DOHH2 (cell line): Measurements from ENCODE around the gene HHIPL2.

Experiments
- H3F3A ChIP-seq: fragments of 200-600 bp; sonication (generic), shearing (Covaris generic); 2 replicates; pipeline ENCODE4 v1.6.0; 2016; ENCODE audit warnings: antibody characterized with exemption, mild to moderate bottlenecking; ENCODE audit not compliant: control insufficient read depth, insufficient read depth
- H3K27ac ChIP-seq: fragments of 200-600 bp; sonication (generic); 2 replicates; pipeline ENCODE4 v1.5.1; 2014; ENCODE audit warnings: low read depth, mild to moderate bottlenecking, low read length, moderate library complexity
- H3K27me3 ChIP-seq: fragments of 200-600 bp; sonication (generic); 2 replicates; pipeline ENCODE4 v1.6.1; 2014; ENCODE audit warnings: mild to moderate bottlenecking, low read length, mixed read lengths; ENCODE audit not compliant: control insufficient read depth
- H3K36me3 ChIP-seq: fragments of 200-600 bp; sonication (generic); 2 replicates; pipeline ENCODE4 v1.6.1; 2014; ENCODE audit warnings: mild to moderate bottlenecking, low read length, moderate library complexity, mixed read lengths; ENCODE audit not compliant: control insufficient read depth
- H3K4me1 ChIP-seq: fragments of 200-600 bp; sonication (generic); 2 replicates; pipeline ENCODE4 v1.6.1; 2014; ENCODE audit warnings: mild to moderate bottlenecking, low read length, mixed read lengths; ENCODE audit not compliant: control insufficient read depth
- H3K4me2 ChIP-seq: fragments of 200-600 bp; sonication (generic); 2 replicates; pipeline ENCODE4 v1.6.0; 2014; ENCODE audit warnings: mild to moderate bottlenecking, low read length, moderate library complexity
- H3K4me3 ChIP-seq: fragments of 200-600 bp; sonication (generic); 2 replicates; pipeline ENCODE4 v1.5.1; 2014; ENCODE audit warnings: mild to moderate bottlenecking, low read length, mixed read lengths
- H3K79me2 ChIP-seq: fragments of 200-600 bp; sonication (generic); 2 replicates; pipeline ENCODE4 v1.6.1; 2014; ENCODE audit warnings: mild to moderate bottlenecking, low read length, mixed read lengths; ENCODE audit not compliant: control insufficient read depth
- H3K9me2 ChIP-seq: fragments of 200-600 bp; sonication (generic); replicated peaks from 2 replicates; pipeline ENCODE4 v1.6.1; 2014; ENCODE audit warnings: mild to moderate bottlenecking, low read length, mixed read lengths; ENCODE audit not compliant: control insufficient read depth
- H3K9me3 ChIP-seq: fragments of 200-600 bp; sonication (generic); 2 replicates; pipeline ENCODE4 v1.6.1; 2014; ENCODE audit warnings: antibody characterized with exemption, low read length, mixed read lengths; ENCODE audit not compliant: control insufficient read depth, insufficient read depth
- H4K20me1 ChIP-seq: fragments of 200-600 bp; sonication (generic); 2 replicates; pipeline ENCODE4 v1.6.0; 2014; ENCODE audit warnings: low read depth, mild to moderate bottlenecking, antibody characterized with exemption, low read length, moderate library complexity; ENCODE audit not compliant: control insufficient read depth, insufficient read depth
- CTCF ChIP-seq: fragments of 200-600 bp; sonication (generic); IDR thresholded peaks from one replicate; pipeline ENCODE4 v1.5.1; 2014; ENCODE audit warnings: antibody characterized with exemption, mild to moderate bottlenecking, low read depth, low read length; ENCODE audit not compliant: poor library complexity, severe bottlenecking
- EZH2phosphoT487 ChIP-seq: fragments of 200-600 bp; sonication (generic); IDR thresholded peaks from 2 replicates; pipeline ENCODE4 v1.6.1; 2017; ENCODE audit warnings: borderline replicate concordance, mild to moderate bottlenecking, antibody characterized with exemption, low read length, moderate library complexity, mixed read lengths

HHIPL2 gene

GRCh38 chr1:222592171-222592570 is 44.3 kb upstream of the HHIPL2 start:
- Histone ChIP-seq H3K27ac (no peak overlapping the region), H3K79me2 (peaks cover 26% of the 10 kb centered on the region), H3K4me1 (peaks cover 24% of the 10 kb centered on the region), H3K9me2 (no peaks in the 10 kb centered on the region), H4K20me1 (no peaks in the 10 kb centered on the region), H3K4me3 (no peak overlapping the region), H3K36me3 (peaks cover 10% of the 10 kb centered on the region), H3K9me3 (no peaks in the 10 kb centered on the region), H3K4me2 (no peak overlapping the region), H3F3A (no peaks in the 10 kb centered on the region), H3K27me3 (no peaks in the 10 kb centered on the region)
- TF ChIP-seq CTCF, result no peak

GRCh38 chr1:222589462-222590302 is 41.8 kb upstream of the HHIPL2 start, which contains the start of gene TAF1A:
Gene TAF1A, minus strand, starts transcription at chr1:222589933.
- Histone ChIP-seq H3K4me3 (peak within 1 kb of the TSS; percentile 95), H3K9me3 (no peaks in the 10 kb centered on the region), H3K4me2 (peak within 1 kb of the TSS; percentile 99), H4K20me1 (no peaks in the 10 kb centered on the region), H3K36me3 (peaks cover 30% of the 10 kb centered on the region), H3K27ac (peak within 1 kb of the TSS; percentile 41; the same call in 1 of the 2 replicates), H3F3A (no peaks in the 10 kb centered on the region), H3K79me2 (peaks cover 48% of the 10 kb centered on the region), H3K9me2 (no peaks in the 10 kb centered on the region), H3K27me3 (no peaks in the 10 kb centered on the region), H3K4me1 (peaks cover 31% of the 10 kb centered on the region)
- TF ChIP-seq CTCF (no peak), EZH2phosphoT487 (no peak)

GRCh38 chr1:222588135-222588534 is 40.2 kb upstream of the HHIPL2 start:
- peaks cover 43% of the 10 kb centered on the region for H3K36me3 ChIP-seq
- peaks cover 56% of the 10 kb centered on the region for H3K79me2 ChIP-seq
- peak overlapping the region; percentile 95; the same call in 1 of the 2 replicates for H3K4me3 ChIP-seq
- no peaks in the 10 kb centered on the region for H3K27me3 ChIP-seq
- no peaks in the 10 kb centered on the region for H3K9me3 ChIP-seq
- no peaks in the 10 kb centered on the region for H3K9me2 ChIP-seq
- H3K27ac ChIP-seq, result no peak overlapping the region
- peaks cover 35% of the 10 kb centered on the region for H3K4me1 ChIP-seq
- TF ChIP-seq EZH2phosphoT487, result no peak
- TF ChIP-seq CTCF, result no peak
- no peaks in the 10 kb centered on the region for H4K20me1 ChIP-seq
- H3K4me2 ChIP-seq, result peak overlapping the region; percentile 99
- no peaks in the 10 kb centered on the region for H3F3A ChIP-seq
